Panc1 (cell line): ENCODE data around the gene CXCL11.
"Not testable (repeated sequence)": the region's sequence is repeated elsewhere in the genome, so short reads cannot be mapped to it uniquely, and the experiment has no call there.

Experiments used
- POLR2AphosphoS5 ChIP-seq: IDR thresholded peaks from 2 replicates; pipeline ENCODE4 v1.6.1; 2012; ENCODE audit warnings: mild to moderate bottlenecking, low read depth, low read length, moderate library complexity
- TCF7L2 ChIP-seq: IDR thresholded peaks from 2 replicates; pipeline ENCODE4 v1.6.1; 2011; ENCODE audit warnings: mild to moderate bottlenecking, low read depth, low read length, inconsistent platforms
- TF ChIP-seq, protein P1 (sequence below): fragments of 450-650 bp; IDR thresholded peaks from 2 replicates; pipeline ENCODE4 v1.5.1; 2017; ENCODE audit warnings: mild to moderate bottlenecking

- TF ChIP-seq, protein P1, sequence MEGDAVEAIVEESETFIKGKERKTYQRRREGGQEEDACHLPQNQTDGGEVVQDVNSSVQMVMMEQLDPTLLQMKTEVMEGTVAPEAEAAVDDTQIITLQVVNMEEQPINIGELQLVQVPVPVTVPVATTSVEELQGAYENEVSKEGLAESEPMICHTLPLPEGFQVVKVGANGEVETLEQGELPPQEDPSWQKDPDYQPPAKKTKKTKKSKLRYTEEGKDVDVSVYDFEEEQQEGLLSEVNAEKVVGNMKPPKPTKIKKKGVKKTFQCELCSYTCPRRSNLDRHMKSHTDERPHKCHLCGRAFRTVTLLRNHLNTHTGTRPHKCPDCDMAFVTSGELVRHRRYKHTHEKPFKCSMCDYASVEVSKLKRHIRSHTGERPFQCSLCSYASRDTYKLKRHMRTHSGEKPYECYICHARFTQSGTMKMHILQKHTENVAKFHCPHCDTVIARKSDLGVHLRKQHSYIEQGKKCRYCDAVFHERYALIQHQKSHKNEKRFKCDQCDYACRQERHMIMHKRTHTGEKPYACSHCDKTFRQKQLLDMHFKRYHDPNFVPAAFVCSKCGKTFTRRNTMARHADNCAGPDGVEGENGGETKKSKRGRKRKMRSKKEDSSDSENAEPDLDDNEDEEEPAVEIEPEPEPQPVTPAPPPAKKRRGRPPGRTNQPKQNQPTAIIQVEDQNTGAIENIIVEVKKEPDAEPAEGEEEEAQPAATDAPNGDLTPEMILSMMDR, result not testable (repeated sequence)
- TF ChIP-seq POLR2AphosphoS5, TCF7L2: not testable (repeated sequence)
These were observed 14.7 kb upstream of the CXCL11 start for GRCh38 chr4:76050560-76051050.
